SK-N-SH treated with all-trans-retinoic acid at 6 μM for 48 hours (cell line): Measurements from ENCODE around the gene DYNC1I2.

Source experiments
- ATAC-seq: fragments of 200-7000 bp; cut with Tn5 transposase; 3 replicates; pipeline ENCODE4 v1.9.1; 2020; ENCODE audit warnings: mild to moderate bottlenecking, moderate library complexity
- ARNTL ChIP-seq: fragments of 450-650 bp; formaldehyde crosslinking; IDR thresholded peaks from 2 replicates; pipeline ENCODE4 v1.5.0; 2020; ENCODE audit warnings: low read depth, mild to moderate bottlenecking, moderate library complexity, borderline replicate concordance
- BACH2 ChIP-seq: fragments of 250-450 bp; sonication (Bioruptor Pico); IDR thresholded peaks from 2 replicates; pipeline ENCODE4 v1.9.0; 2021; ENCODE audit warnings: mild to moderate bottlenecking, borderline replicate concordance
- CSDC2 ChIP-seq: fragments of 250-450 bp; sonication (Bioruptor Pico); IDR thresholded peaks from 2 replicates; pipeline ENCODE4 v1.5.0; 2020; ENCODE audit warnings: mild to moderate bottlenecking, moderate library complexity
- ESRRG ChIP-seq: fragments of 250-450 bp; sonication (Bioruptor Pico); IDR thresholded peaks from 2 replicates; pipeline ENCODE4 v1.6.1; 2021; ENCODE audit warnings: mild to moderate bottlenecking
- GLIS3 ChIP-seq: fragments of 250-450 bp; sonication (Bioruptor Pico); IDR thresholded peaks from 2 replicates; pipeline ENCODE4 v1.5.0; 2020; ENCODE audit warnings: mild to moderate bottlenecking, moderate library complexity
- ISL1 ChIP-seq: fragments of 250-450 bp; sonication (Bioruptor Pico); IDR thresholded peaks from 2 replicates; pipeline ENCODE4 v2.1.2; 2022; ENCODE audit warnings: mild to moderate bottlenecking, moderate library complexity
- OSR1 ChIP-seq: fragments of 250-450 bp; sonication (Bioruptor Pico); IDR thresholded peaks from 2 replicates; pipeline ENCODE4 v1.8.0; 2022; ENCODE audit warnings: moderate library complexity, mild to moderate bottlenecking, inconsistent platforms
- SNAI2 ChIP-seq: fragments of 250-450 bp; sonication (Bioruptor Pico); IDR thresholded peaks from 2 replicates; pipeline ENCODE4 v1.5.0; 2020; ENCODE audit warnings: mild to moderate bottlenecking, moderate library complexity
- TCF4 ChIP-seq: fragments of 250-450 bp; sonication (Bioruptor Pico); IDR thresholded peaks from 2 replicates; pipeline ENCODE4 v1.8.0; 2021; ENCODE audit warnings: mild to moderate bottlenecking, moderate library complexity, borderline replicate concordance
- TOX ChIP-seq: fragments of 250-450 bp; sonication (Bioruptor Pico); IDR thresholded peaks from 2 replicates; pipeline ENCODE4 v1.8.0; 2021; ENCODE audit warnings: mild to moderate bottlenecking, moderate library complexity, borderline replicate concordance
- ZFP3 ChIP-seq: fragments of 250-450 bp; sonication (Bioruptor Pico); IDR thresholded peaks from 2 replicates; pipeline ENCODE4 v1.5.0; 2020; ENCODE audit warnings: mild to moderate bottlenecking, moderate library complexity
- ZFP30 ChIP-seq: fragments of 450-650 bp; formaldehyde crosslinking; IDR thresholded peaks from 2 replicates; pipeline ENCODE4 v1.5.0; 2022; ENCODE audit warnings: mild to moderate bottlenecking, moderate library complexity
- ZNF565 ChIP-seq: fragments of 450-650 bp; formaldehyde crosslinking; conservative IDR thresholded peaks from 2 replicates; pipeline ENCODE4 v1.5.0; 2020; ENCODE audit warnings: low read depth, mild to moderate bottlenecking, moderate library complexity
- ZNF70 ChIP-seq: fragments of 450-650 bp; formaldehyde crosslinking; IDR thresholded peaks from 2 replicates; pipeline ENCODE4 v1.5.0; 2020; ENCODE audit warnings: mild to moderate bottlenecking, moderate library complexity
- ZNF8 ChIP-seq: fragments of 450-650 bp; formaldehyde crosslinking; IDR thresholded peaks from 2 replicates; pipeline ENCODE4 v1.5.0; 2020; ENCODE audit warnings: mild to moderate bottlenecking, moderate library complexity
- TF ChIP-seq, protein P1 (sequence below): fragments of 250-450 bp; sonication (Bioruptor Pico); IDR thresholded peaks from 2 replicates; pipeline ENCODE4 v1.8.0; 2020; ENCODE audit warnings: mild to moderate bottlenecking, moderate library complexity, borderline replicate concordance
- TF ChIP-seq, protein P2 (sequence below): fragments of 250-450 bp; sonication (Bioruptor Pico); IDR thresholded peaks from 2 replicates; pipeline ENCODE4 v1.8.0; 2021; ENCODE audit warnings: low read depth, mild to moderate bottlenecking, moderate library complexity, borderline replicate concordance
- TF ChIP-seq, protein P3 (sequence below): fragments of 250-450 bp; sonication (Bioruptor Pico); IDR thresholded peaks from 2 replicates; pipeline ENCODE4 v1.5.0; 2020; ENCODE audit warnings: mild to moderate bottlenecking, moderate library complexity
- TF ChIP-seq, protein P4 (sequence below): fragments of 250-450 bp; sonication (Bioruptor Pico); IDR thresholded peaks from 2 replicates; pipeline ENCODE4 v1.5.1; 2020; ENCODE audit warnings: low read depth, mild to moderate bottlenecking, moderate library complexity

Gene DYNC1I2

DNA sequence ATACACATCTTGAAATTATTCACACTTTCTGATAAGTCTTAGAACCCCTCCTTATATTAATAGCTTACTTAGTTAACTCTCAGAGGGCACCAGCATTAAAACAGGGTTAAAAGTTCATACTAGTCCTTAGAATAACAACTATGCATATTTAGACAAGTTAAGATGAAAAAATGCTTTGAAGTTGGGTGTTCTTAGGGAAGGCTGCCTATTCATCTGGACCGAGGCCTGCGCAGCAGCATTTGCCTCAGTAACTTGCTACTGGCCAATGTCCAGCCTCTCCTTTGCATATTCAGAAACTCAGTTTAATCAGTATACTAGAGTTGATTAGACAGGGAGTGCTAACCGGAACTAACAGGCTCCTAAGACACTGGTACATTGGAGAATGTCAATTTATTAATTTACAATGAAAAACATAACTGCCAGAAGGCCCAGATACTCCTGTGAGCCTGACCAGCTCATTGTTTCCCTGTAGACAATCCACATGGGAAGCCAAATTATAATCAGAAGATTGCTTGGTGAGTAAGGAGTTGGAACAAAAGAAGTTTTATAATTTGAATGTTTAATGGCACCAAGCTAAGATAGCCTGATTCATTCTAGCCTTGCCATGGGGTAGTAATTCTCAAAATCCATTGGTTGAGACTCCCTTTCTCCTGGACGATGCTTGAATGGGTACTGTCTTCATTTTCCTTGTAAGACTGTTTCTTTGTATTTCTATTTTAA lies 48.9 kb downstream of the DYNC1I2 start (continued):
- TF ChIP-seq BACH2 (CRISPR knock-in tag), result no peak
- TF ChIP-seq ZNF565, result no peak
- TF ChIP-seq TCF4 (CRISPR knock-in tag), result no peak
- TF ChIP-seq ZNF70 (CRISPR knock-in tag), result no peak
- no peak for TF ChIP-seq OSR1 (CRISPR knock-in tag)
- TF ChIP-seq, protein P1, sequence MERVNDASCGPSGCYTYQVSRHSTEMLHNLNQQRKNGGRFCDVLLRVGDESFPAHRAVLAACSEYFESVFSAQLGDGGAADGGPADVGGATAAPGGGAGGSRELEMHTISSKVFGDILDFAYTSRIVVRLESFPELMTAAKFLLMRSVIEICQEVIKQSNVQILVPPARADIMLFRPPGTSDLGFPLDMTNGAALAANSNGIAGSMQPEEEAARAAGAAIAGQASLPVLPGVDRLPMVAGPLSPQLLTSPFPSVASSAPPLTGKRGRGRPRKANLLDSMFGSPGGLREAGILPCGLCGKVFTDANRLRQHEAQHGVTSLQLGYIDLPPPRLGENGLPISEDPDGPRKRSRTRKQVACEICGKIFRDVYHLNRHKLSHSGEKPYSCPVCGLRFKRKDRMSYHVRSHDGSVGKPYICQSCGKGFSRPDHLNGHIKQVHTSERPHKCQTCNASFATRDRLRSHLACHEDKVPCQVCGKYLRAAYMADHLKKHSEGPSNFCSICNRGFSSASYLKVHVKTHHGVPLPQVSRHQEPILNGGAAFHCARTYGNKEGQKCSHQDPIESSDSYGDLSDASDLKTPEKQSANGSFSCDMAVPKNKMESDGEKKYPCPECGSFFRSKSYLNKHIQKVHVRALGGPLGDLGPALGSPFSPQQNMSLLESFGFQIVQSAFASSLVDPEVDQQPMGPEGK (CRISPR knock-in tag), result no peak
- TF ChIP-seq CSDC2 (CRISPR knock-in tag), result no peak
- TF ChIP-seq, all 23 proteins: peak for 0

DNA sequence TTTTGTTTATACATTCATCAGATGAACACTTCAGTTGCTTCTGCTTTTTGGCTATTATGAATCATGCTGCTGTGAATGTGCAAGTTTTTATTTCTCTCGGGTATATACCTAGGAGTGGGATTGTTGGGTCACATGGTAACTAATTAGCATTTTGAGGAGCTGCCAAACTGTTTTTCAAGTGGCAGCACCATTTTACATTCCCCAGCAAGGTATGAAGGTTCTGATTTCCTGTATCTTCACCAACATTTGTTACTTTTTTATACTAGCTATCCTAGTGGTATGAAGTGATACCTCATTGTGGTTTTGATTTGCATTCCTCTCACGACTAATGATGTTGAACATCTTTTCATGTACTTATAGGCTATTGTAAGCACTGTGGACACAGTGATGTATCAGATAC lies 53.9 kb downstream of the DYNC1I2 start:
- peak; percentile 54; the same call in 2 of the 3 replicates for ATAC-seq
- TF ChIP-seq ESRRG (CRISPR knock-in tag), result no peak

DNA sequence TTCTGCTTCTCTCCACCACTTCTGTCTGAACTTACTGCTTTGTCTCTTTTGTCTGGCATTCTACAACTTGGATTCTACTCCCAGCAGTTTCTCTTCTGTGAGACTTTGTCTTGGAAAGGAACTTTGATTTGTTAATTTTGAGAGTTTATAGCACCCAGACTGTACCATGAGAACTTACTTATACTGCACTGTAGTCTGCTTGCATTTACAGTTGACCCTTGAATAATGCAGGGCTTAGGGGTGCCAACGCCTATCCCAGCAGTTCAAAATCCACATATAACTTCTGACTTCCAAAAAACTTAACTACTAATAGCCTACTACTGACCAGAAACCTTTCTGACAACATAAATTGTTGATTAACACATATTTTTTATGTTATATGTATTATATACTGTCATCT lies 55.5 kb downstream of the DYNC1I2 start:
- no peak for TF ChIP-seq ARNTL (CRISPR knock-in tag)
- no peak for TF ChIP-seq SNAI2
- TF ChIP-seq, protein P2, sequence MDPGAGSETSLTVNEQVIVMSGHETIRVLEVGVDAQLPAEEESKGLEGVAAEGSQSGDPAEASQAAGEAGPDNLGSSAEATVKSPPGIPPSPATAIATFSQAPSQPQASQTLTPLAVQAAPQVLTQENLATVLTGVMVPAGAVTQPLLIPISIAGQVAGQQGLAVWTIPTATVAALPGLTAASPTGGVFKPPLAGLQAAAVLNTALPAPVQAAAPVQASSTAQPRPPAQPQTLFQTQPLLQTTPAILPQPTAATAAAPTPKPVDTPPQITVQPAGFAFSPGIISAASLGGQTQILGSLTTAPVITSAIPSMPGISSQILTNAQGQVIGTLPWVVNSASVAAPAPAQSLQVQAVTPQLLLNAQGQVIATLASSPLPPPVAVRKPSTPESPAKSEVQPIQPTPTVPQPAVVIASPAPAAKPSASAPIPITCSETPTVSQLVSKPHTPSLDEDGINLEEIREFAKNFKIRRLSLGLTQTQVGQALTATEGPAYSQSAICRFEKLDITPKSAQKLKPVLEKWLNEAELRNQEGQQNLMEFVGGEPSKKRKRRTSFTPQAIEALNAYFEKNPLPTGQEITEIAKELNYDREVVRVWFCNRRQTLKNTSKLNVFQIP (CRISPR knock-in tag), result no peak
- no peak for TF ChIP-seq ZNF565
- no peak for TF ChIP-seq OSR1 (CRISPR knock-in tag)
- TF ChIP-seq ESRRG (CRISPR knock-in tag), result no peak
- TF ChIP-seq GLIS3 (CRISPR knock-in tag), result no peak
- no peak for TF ChIP-seq ZFP30 (CRISPR knock-in tag)
- TF ChIP-seq ZNF8, result no peak
- no peak for TF ChIP-seq BACH2 (CRISPR knock-in tag)
- TF ChIP-seq ZFP3 (CRISPR knock-in tag), result no peak
- ATAC-seq, result no peak

DNA sequence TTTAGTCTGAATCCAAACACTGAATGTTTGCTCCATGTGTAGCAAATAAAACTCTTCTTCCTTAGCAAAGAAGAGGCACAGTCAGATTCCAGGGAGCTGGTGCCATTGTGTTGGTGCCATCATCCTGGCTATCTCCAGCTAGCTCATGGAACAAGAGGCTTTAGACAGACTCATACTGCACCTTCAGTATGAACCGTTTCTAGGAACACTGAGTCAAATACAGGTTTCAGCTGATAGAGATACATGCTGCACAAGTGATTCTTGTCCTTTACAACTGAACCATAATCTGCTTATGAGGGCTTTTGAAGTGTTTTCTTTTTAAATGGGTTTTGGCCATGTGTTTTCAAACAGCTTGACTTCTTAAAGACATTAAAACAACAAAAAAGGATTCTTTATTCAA lies 57.9 kb downstream of the DYNC1I2 start:
- no peak for ATAC-seq
- TF ChIP-seq, protein P1 (CRISPR knock-in tag), result no peak
- TF ChIP-seq CSDC2 (CRISPR knock-in tag) (no peak), ESRRG (CRISPR knock-in tag) (no peak), TOX (CRISPR knock-in tag) (no peak), ZNF70 (CRISPR knock-in tag) (no peak), GLIS3 (CRISPR knock-in tag) (no peak), ISL1 (CRISPR knock-in tag) (no peak), SNAI2 (no peak)
- TF ChIP-seq, protein P3, sequence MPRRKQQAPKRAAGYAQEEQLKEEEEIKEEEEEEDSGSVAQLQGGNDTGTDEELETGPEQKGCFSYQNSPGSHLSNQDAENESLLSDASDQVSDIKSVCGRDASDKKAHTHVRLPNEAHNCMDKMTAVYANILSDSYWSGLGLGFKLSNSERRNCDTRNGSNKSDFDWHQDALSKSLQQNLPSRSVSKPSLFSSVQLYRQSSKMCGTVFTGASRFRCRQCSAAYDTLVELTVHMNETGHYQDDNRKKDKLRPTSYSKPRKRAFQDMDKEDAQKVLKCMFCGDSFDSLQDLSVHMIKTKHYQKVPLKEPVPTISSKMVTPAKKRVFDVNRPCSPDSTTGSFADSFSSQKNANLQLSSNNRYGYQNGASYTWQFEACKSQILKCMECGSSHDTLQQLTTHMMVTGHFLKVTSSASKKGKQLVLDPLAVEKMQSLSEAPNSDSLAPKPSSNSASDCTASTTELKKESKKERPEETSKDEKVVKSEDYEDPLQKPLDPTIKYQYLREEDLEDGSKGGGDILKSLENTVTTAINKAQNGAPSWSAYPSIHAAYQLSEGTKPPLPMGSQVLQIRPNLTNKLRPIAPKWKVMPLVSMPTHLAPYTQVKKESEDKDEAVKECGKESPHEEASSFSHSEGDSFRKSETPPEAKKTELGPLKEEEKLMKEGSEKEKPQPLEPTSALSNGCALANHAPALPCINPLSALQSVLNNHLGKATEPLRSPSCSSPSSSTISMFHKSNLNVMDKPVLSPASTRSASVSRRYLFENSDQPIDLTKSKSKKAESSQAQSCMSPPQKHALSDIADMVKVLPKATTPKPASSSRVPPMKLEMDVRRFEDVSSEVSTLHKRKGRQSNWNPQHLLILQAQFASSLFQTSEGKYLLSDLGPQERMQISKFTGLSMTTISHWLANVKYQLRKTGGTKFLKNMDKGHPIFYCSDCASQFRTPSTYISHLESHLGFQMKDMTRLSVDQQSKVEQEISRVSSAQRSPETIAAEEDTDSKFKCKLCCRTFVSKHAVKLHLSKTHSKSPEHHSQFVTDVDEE (CRISPR knock-in tag), result no peak
- TF ChIP-seq, protein P2 (CRISPR knock-in tag), result no peak
- TF ChIP-seq, protein P4, sequence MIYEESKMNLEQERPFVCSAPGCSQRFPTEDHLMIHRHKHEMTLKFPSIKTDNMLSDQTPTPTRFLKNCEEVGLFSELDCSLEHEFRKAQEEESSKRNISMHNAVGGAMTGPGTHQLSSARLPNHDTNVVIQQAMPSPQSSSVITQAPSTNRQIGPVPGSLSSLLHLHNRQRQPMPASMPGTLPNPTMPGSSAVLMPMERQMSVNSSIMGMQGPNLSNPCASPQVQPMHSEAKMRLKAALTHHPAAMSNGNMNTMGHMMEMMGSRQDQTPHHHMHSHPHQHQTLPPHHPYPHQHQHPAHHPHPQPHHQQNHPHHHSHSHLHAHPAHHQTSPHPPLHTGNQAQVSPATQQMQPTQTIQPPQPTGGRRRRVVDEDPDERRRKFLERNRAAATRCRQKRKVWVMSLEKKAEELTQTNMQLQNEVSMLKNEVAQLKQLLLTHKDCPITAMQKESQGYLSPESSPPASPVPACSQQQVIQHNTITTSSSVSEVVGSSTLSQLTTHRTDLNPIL (CRISPR knock-in tag), result no peak
